ENCODE results near the gene PSEN1.

The PSEN1 gene

GRCh38 chr14:73220634-73221033 is 84.3 kb downstream of the PSEN1 start:
- no peak for DNase-seq

- no peak for DNase-seq
These were observed 85.6 kb downstream of the PSEN1 start for GRCh38 chr14:73221945-73222344.

- peak in 6 of 14 donors; percentile 16 to 38 (median 24) for DNase-seq
These were observed 86.7 kb downstream of the PSEN1 start for GRCh38 chr14:73223049-73223448.

GRCh38 chr14:73225496-73225895 is 89.2 kb downstream of the PSEN1 start:
- DNase-seq = no peak

GRCh38 chr14:73227812-73228781 is 91.8 kb downstream of the PSEN1 start:
- peak in 4 of 14 donors; percentile 10 to 40 (median 25) for DNase-seq

GRCh38 chr14:73230051-73230450 is 93.7 kb downstream of the PSEN1 start:
- no peak for DNase-seq

DNA sequence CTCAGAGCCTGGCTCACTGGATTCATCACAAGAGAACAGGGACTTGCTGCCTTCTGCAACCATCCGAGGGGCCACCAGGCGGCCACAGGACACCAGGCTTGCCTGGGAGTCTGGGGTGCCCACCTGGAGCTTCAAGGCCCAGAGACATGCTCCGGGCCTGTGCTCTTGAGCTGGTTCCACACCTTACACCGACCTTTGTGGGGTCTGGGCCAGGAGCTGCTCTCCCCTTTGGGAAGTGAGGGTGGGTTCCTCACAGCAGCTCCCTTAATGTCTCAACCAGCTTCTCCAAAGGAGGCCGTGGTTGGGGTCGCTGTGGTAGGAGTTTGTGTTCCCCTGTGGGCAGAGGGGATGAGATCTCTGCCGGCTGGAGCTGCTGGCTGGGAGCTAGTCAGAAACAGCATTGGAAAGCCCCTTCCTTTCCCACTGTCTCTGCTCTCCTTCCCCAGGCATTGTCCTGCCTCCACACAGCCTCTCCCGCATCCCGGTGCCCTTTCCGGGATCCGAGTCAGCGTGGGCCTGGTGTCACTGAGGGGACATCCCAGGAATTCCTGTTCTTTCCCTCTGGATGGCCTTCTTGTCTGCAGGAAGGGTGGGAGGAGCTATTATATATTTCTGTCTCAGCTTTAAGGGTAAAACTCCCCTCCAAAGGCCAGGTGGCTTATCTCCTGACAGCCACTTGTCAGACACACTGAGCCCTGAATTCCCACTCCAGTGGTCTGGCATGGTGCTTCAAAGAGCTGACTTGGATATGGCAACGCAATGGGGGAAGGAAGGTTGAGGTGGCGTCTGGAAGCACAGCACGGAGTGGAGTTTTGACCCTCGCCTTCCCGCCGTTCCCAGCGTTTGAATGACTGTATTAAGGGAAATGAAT is 95.9 kb downstream of the PSEN1 start:
- no peak for DNase-seq

GRCh38 chr14:73232984-73233383 is 96.7 kb downstream of the PSEN1 start:
- DNase-seq = no peak

DNA sequence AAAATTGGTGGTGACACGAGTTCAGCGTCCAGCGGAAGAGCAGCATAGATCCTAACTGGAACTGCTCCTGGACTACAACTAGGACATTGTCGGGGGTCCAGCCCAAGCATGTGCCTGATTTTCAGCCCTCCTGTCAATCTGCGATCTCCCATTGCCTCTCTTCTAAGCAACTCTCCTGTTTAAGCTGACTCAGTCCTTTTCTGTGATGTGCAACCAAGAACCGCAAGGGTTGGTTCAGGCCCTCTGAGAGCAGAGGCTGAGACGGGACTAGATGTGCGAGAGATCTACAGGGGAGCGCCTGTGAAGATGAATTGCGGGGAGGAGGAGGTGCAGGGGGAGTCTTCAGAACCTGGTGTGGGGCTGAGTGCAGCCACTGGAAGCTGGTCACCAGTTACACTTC is 97.3 kb downstream of the PSEN1 start:
- no peak for DNase-seq

DNA sequence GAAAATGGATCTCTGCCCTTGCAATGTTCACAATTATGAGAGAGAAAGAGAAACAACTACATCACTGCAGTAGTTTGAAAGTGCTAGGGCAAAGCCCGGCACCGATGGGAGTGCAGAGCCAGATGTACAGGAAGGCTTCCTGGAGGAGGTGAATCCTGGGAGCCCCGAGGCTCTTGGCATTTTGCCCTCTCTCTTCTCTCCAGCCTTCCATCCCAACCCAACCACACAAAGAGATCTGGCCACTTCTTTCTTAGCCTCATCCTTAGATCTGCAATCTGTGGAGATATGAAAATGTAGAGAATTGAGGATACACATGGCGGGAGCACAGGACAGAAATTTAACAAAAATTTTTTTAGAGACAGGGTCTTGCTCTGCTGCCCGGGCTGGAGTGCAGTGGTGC is 97.7 kb downstream of the PSEN1 start:
- DNase-seq = no peak

GRCh38 chr14:73234586-73235394 is 98.5 kb downstream of the PSEN1 start:
- no peak for DNase-seq

GRCh38 chr14:73235531-73236155 is 99.3 kb downstream of the PSEN1 start:
- DNase-seq = no peak

- no peak for DNase-seq
These were observed 99.8 kb downstream of the PSEN1 start for GRCh38 chr14:73236157-73236556.

- DNase-seq = no peak
These were observed 100.5 kb downstream of the PSEN1 start for GRCh38 chr14:73236752-73237218.

GRCh38 chr14:73237219-73237785 is 101.0 kb downstream of the PSEN1 start, which contains the start of gene PAPLN:
TSS of gene PAPLN (plus strand) at chr14:73237506. CDS start at chr14:73239779, 2,273 bp downstream.
- peak in 1 of 14 donors; percentile 15 for DNase-seq

- DNase-seq = no peak
These were observed 101.6 kb downstream of the PSEN1 start for GRCh38 chr14:73237786-73238423.

DNA sequence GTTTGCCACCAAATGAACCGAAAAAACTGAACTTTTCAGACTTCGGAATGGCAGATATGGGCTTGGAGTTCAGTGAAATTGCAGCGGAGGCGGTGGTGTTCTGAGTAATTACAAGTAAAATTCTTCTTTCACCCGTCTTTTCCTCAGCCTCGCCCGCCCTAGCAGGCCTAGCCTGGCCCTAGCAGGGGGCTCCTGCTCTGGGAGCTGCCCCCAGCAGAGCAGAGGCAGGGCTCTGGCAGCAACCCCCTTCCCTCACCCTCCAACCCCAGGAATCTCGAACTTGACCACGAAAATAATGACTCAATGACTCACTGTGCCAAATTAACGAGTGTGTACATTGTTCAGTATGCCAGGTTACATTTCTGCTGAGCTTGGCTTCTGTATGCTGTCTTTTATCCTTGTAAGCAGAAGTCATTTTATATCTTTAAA is 102.1 kb downstream of the PSEN1 start:
- DNase-seq = no peak

GRCh38 chr14:73238941-73239340 is 102.6 kb downstream of the PSEN1 start:
- DNase-seq = no peak

DNA sequence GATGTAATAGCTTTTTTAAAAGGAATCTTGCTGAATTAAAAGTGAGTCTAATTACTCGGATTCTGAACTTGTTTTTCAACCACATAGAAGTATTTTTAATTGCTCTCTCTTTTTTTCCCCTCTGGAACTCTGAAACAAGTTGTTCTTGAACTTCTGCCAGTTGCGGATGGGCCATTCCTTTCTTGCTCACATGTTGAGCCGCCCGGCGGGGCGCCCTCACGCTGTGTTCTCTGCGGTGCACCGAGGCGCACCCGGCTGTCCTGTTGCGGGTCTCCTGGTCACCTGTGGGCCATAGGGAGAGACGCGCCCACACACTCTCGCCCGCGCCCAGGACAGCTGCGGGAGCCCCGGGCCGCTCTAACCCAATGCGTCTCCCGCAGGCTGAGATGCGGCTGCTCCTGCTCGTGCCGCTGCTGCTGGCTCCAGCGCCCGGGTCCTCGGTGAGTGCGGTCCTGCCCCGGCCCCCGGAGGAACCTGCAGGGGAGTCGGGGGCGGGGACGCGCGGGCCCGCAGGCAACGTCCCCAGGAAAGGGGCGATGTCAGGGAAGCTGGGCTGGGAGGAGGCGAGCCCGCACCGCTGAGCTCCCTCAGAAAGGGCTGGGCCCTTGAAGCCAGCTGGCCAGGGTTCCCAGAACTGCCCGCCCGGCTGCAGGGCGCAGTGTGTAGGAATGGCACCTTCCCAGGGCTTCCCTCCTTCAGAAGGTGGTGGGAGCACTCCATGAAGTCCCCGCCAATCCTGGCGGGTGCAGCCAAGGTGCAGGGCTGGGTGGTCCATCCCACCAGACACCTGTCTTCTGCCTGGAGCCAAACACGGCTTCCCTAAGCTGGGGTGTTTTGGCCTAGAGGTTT is 103.3 kb downstream of the PSEN1 start:
- DNase-seq = peak in 5 of 14 donors; percentile 12 to 73 (median 21)

Measured in C1 segment of cervical spinal cord (tissue), 14 donors.